SU-DHL-6 (cell line): ENCODE data around the gene PLD5.

Source experiments
- H2AFZ ChIP-seq: fragments of 200-600 bp; sonication (generic); 2 replicates; pipeline ENCODE4 v1.6.1; 2014; ENCODE audit warnings: low read depth, mild to moderate bottlenecking, moderate library complexity, mixed read lengths, antibody characterized with exemption, low read length; ENCODE audit not compliant: severe bottlenecking
- H3F3A ChIP-seq: fragments of 200-600 bp; shearing (Covaris generic); 2 replicates; pipeline ENCODE4 v1.6.0; 2016; ENCODE audit warnings: antibody characterized with exemption, mild to moderate bottlenecking; ENCODE audit not compliant: insufficient read depth
- H3K27ac ChIP-seq: fragments of 200-600 bp; sonication (generic); 2 replicates; pipeline ENCODE4 v1.5.1; 2016; ENCODE audit warnings: low read depth, mild to moderate bottlenecking, low read length, moderate library complexity, mixed read lengths
- H3K27me3 ChIP-seq: fragments of 200-600 bp; sonication (generic), shearing (Covaris generic); 2 replicates; pipeline ENCODE4 v1.6.0; 2014; ENCODE audit warnings: mild to moderate bottlenecking, low read length
- H3K36me3 ChIP-seq: fragments of 200-600 bp; sonication (generic); 2 replicates; pipeline ENCODE4 v1.6.1; 2014; ENCODE audit warnings: mild to moderate bottlenecking, low read length, mixed read lengths
- H3K4me2 ChIP-seq: fragments of 300-600, 200-600 bp; shearing (Covaris generic), sonication (generic); 2 replicates; pipeline ENCODE4 v1.6.0; 2014; ENCODE audit warnings: low read length, low read depth, mild to moderate bottlenecking; ENCODE audit not compliant: poor library complexity, severe bottlenecking
- H3K4me3 ChIP-seq: fragments of 200-600 bp; sonication (generic); 2 replicates; pipeline ENCODE4 v1.5.1; 2014; ENCODE audit warnings: antibody characterized with exemption, low read length, mild to moderate bottlenecking, mixed read lengths; ENCODE audit not compliant: insufficient read depth, poor library complexity, severe bottlenecking
- H3K79me2 ChIP-seq: fragments of 200-600 bp; sonication (generic); 2 replicates; pipeline ENCODE4 v1.6.1; 2014; ENCODE audit warnings: mild to moderate bottlenecking, low read length, moderate library complexity; ENCODE audit not compliant: insufficient read depth
- H3K9ac ChIP-seq: fragments of 200-600 bp; sonication (generic); 2 replicates; pipeline ENCODE4 v1.7.0; 2014; ENCODE audit warnings: mild to moderate bottlenecking, low read length
- H3K9me2 ChIP-seq: fragments of 200-600 bp; sonication (generic); replicated peaks from 2 replicates; pipeline ENCODE4 v1.6.1; 2014; ENCODE audit warnings: low read length; ENCODE audit not compliant: insufficient read depth
- H3K9me3 ChIP-seq: fragments of 200-600 bp; sonication (generic); 2 replicates; pipeline ENCODE4 v1.6.1; 2014; ENCODE audit warnings: low read length, mixed read lengths; ENCODE audit not compliant: insufficient read depth
- H4K20me1 ChIP-seq: fragments of 200-600 bp; sonication (generic); 2 replicates; pipeline ENCODE4 v1.6.1; 2014; ENCODE audit warnings: low read depth, mild to moderate bottlenecking, antibody characterized with exemption, low read length, moderate library complexity, mixed read lengths
- CTCF ChIP-seq: fragments of 200-600 bp; sonication (generic); IDR thresholded peaks from one replicate; pipeline ENCODE4 v1.5.1; 2017; ENCODE audit warnings: antibody characterized with exemption, mild to moderate bottlenecking, low read length, moderate library complexity; ENCODE audit not compliant: insufficient read depth, poor library complexity, severe bottlenecking
- EZH2phosphoT487 ChIP-seq: fragments of 200-600 bp; sonication (generic), shearing (Covaris generic); conservative IDR thresholded peaks from 2 replicates; pipeline ENCODE4 v1.6.1; 2018; ENCODE audit warnings: mild to moderate bottlenecking, antibody characterized with exemption, low read length, moderate library complexity, mixed read lengths

Gene PLD5

GRCh38 chr1:242139986-242140385 is 384.5 kb downstream of the PLD5 start:
- Histone ChIP-seq H3K9me3 (no peaks in the 10 kb centered on the region), H3K79me2 (no peaks in the 10 kb centered on the region), H3K27me3 (no peaks in the 10 kb centered on the region), H3F3A (no peaks in the 10 kb centered on the region), H3K4me2 (no peak overlapping the region), H3K9me2 (no peaks in the 10 kb centered on the region), H3K27ac (no peak overlapping the region), H3K4me3 (no peak overlapping the region), H2AFZ (no peak overlapping the region), H4K20me1 (no peaks in the 10 kb centered on the region), H3K36me3 (no peaks in the 10 kb centered on the region), H3K9ac (no peak overlapping the region)
- TF ChIP-seq EZH2phosphoT487 (no peak), CTCF (no peak)

GRCh38 chr1:242139442-242139841 is 385.1 kb downstream of the PLD5 start:
- H3K4me3 ChIP-seq, result no peak overlapping the region
- no peaks in the 10 kb centered on the region for H4K20me1 ChIP-seq
- TF ChIP-seq CTCF (no peak), EZH2phosphoT487 (no peak)
- H3K79me2 ChIP-seq, result no peaks in the 10 kb centered on the region
- no peak overlapping the region for H3K4me2 ChIP-seq
- H3F3A ChIP-seq, result no peaks in the 10 kb centered on the region
- H3K27ac ChIP-seq, result no peak overlapping the region
- H3K9ac ChIP-seq, result no peak overlapping the region
- no peak overlapping the region for H2AFZ ChIP-seq
- no peaks in the 10 kb centered on the region for H3K27me3 ChIP-seq
- no peaks in the 10 kb centered on the region for H3K9me3 ChIP-seq
- H3K36me3 ChIP-seq, result no peaks in the 10 kb centered on the region
- no peaks in the 10 kb centered on the region for H3K9me2 ChIP-seq

- no peaks in the 10 kb centered on the region for H3K79me2 ChIP-seq
- no peaks in the 10 kb centered on the region for H3K27me3 ChIP-seq
- no peak overlapping the region for H3K4me2 ChIP-seq
- H3K36me3 ChIP-seq, result no peaks in the 10 kb centered on the region
- H2AFZ ChIP-seq, result no peak overlapping the region
- no peaks in the 10 kb centered on the region for H3K9me2 ChIP-seq
- H3K27ac ChIP-seq, result no peak overlapping the region
- no peaks in the 10 kb centered on the region for H4K20me1 ChIP-seq
- H3F3A ChIP-seq, result no peaks in the 10 kb centered on the region
- H3K9me3 ChIP-seq, result no peaks in the 10 kb centered on the region
- H3K4me3 ChIP-seq, result no peak overlapping the region
- no peak overlapping the region for H3K9ac ChIP-seq
- no peak for TF ChIP-seq EZH2phosphoT487
- TF ChIP-seq CTCF, result no peak
Measured at GRCh38 chr1:242133796-242134195, 390.7 kb downstream of the PLD5 start.
